Left lung (tissue), 10 donors: Measurements from ENCODE around the gene RRAGC. TPM values are rescaled to one million over a fixed set of nuclear protein-coding genes. Genes with fewer than 3 reads are reported as not detected.

ENCODE experiments used
- ATAC-seq: fragments of 200-7000 bp; cut with Tn5 transposase; one replicate; pipeline ENCODE4 v1.9.1; 2020; ENCODE audit warnings: moderate library complexity
- DNase-seq, 4 donors: peaks; one replicate each; pipeline ENCODE4 v3.0.0-alpha.2; 2013 to 2020
- H3K27ac ChIP-seq, 2 donors: fragments of 200-600 bp; sonication (generic) in 1 of 2; one replicate each; pipeline versions ENCODE4 v1.5.0 to v1.8.0; 2020 to 2021
- H3K27me3 ChIP-seq, 2 donors: fragments of 200-600 bp; sonication (generic) in 1 of 2; one replicate each; pipeline versions ENCODE4 v1.5.0 to v1.8.0; 2020 to 2021
- H3K36me3 ChIP-seq, 2 donors: fragments of 200-600 bp; sonication (generic) in 1 of 2; one replicate each; pipeline versions ENCODE4 v1.5.0 to v1.8.0; 2020 to 2021
- H3K4me1 ChIP-seq, 2 donors: fragments of 200-600 bp; one replicate each; pipeline ENCODE4 v1.8.0; 2021
- H3K4me3 ChIP-seq, 2 donors: fragments of 200-600 bp; sonication (generic) in 1 of 2; one replicate each; pipeline versions ENCODE4 v1.5.0 to v1.8.0; 2020 to 2021; ENCODE audit warnings: mild to moderate bottlenecking in 1 of 2
- H3K9me3 ChIP-seq, 2 donors: fragments of 200-600 bp; sonication (generic) in 1 of 2; one replicate each; pipeline versions ENCODE4 v1.5.0 to v1.8.0; 2020 to 2021
- intact Hi-C, 2 donors: fragments of 100-400 bp; cut with DNase I; formaldehyde crosslinking; loops; one replicate each; pipeline versions ENCODE4 v1.11.2 to v1.14.2; 2022
- polyA plus RNA-seq, 6 donors: library from polyadenylated mRNA; unstranded; fragments of 120-200 nt; gene quantifications; one replicate each; pipeline ENCODE4 v1.2.1, GENCODE V29; 2013; ENCODE audit not compliant: insufficient read length in 6 of 6
- total RNA-seq, 2 donors: library from RNA; stranded (reverse); fragmentation: NEBNext Ultra II Directional; extraction: Animal tissue kit (Norgen Biotek cat#: 25700); gene quantifications; one replicate each; pipeline ENCODE4 v1.2.1, GENCODE V29; 2021
- TF ChIP-seq, protein P1 (sequence below), 2 donors: fragments of 200-600 bp; sonication (generic) in 1 of 2; IDR thresholded peaks; one replicate each; pipeline versions ENCODE4 v1.5.0 to v1.8.0; 2021; ENCODE audit warnings: antibody characterized with exemption in 2 of 2
- donor health status: DM: no; HTN: yes; CAD: no.
- donor health status: DM: no; HTN: no; CAD: no.

Gene RRAGC
- total and polyA plus RNA-seq, 8 donors, result 24.8 to 40.0 (median 30.9) TPM

- Histone ChIP-seq H3K4me3 (no peak overlapping the region), H3K4me1 (no peaks in the 10 kb centered on the region), H3K27me3 (peaks cover 0 to 54% of the 10 kb centered on the region in 2 donors), H3K27ac (no peak overlapping the region), H3K36me3 (no peaks in the 10 kb centered on the region), H3K9me3 (peaks cover 0 to 21% of the 10 kb centered on the region in 2 donors)
- intact Hi-C loops, result no loop called here
- ATAC-seq, result no peak
- DNase-seq, result no peak
- TF ChIP-seq, protein P1, sequence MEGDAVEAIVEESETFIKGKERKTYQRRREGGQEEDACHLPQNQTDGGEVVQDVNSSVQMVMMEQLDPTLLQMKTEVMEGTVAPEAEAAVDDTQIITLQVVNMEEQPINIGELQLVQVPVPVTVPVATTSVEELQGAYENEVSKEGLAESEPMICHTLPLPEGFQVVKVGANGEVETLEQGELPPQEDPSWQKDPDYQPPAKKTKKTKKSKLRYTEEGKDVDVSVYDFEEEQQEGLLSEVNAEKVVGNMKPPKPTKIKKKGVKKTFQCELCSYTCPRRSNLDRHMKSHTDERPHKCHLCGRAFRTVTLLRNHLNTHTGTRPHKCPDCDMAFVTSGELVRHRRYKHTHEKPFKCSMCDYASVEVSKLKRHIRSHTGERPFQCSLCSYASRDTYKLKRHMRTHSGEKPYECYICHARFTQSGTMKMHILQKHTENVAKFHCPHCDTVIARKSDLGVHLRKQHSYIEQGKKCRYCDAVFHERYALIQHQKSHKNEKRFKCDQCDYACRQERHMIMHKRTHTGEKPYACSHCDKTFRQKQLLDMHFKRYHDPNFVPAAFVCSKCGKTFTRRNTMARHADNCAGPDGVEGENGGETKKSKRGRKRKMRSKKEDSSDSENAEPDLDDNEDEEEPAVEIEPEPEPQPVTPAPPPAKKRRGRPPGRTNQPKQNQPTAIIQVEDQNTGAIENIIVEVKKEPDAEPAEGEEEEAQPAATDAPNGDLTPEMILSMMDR (IDR thresholded peaks at IDR 0.05), result no peak
Measured at GRCh38 chr1:38791892-38792291, 67.7 kb downstream of the RRAGC start.

- H3K9me3 ChIP-seq, result peaks cover 0 to 21% of the 10 kb centered on the region in 2 donors
- H3K36me3 ChIP-seq, result no peaks in the 10 kb centered on the region
- no peak overlapping the region for H3K27ac ChIP-seq
- intact Hi-C loops, result no loop called here
- H3K27me3 ChIP-seq, result peaks cover 0 to 62% of the 10 kb centered on the region in 2 donors
- no peaks in the 10 kb centered on the region for H3K4me1 ChIP-seq
- TF ChIP-seq, protein P1 (IDR thresholded peaks at IDR 0.05), result no peak
- no peak for ATAC-seq
- H3K4me3 ChIP-seq, result no peak overlapping the region
- no peak for DNase-seq
Measured at GRCh38 chr1:38791164-38791515, 68.4 kb downstream of the RRAGC start.

- Histone ChIP-seq H3K36me3 (no peaks in the 10 kb centered on the region), H3K9me3 (peaks cover 0 to 21% of the 10 kb centered on the region in 2 donors), H3K27me3 (peaks cover 0 to 67% of the 10 kb centered on the region in 2 donors), H3K27ac (no peak overlapping the region), H3K4me3 (no peak overlapping the region), H3K4me1 (no peaks in the 10 kb centered on the region)
- intact Hi-C loops, result no loop called here
- ATAC-seq (no peak), DNase-seq (no peak)
- TF ChIP-seq, protein P1 (IDR thresholded peaks at IDR 0.05), result no peak
Measured at GRCh38 chr1:38790422-38791163, 69.0 kb downstream of the RRAGC start.

- no peaks in the 10 kb centered on the region for H3K36me3 ChIP-seq
- H3K4me1 ChIP-seq, result no peaks in the 10 kb centered on the region
- peaks cover 0 to 20% of the 10 kb centered on the region in 2 donors for H3K9me3 ChIP-seq
- no peak for ATAC-seq
- H3K4me3 ChIP-seq, result no peak overlapping the region
- TF ChIP-seq, protein P1 (IDR thresholded peaks at IDR 0.05), result no peak
- DNase-seq, result no peak
- intact Hi-C loops, result no loop called here
- no peak overlapping the region for H3K27ac ChIP-seq
- peaks cover 6 to 77% of the 10 kb centered on the region in 2 donors for H3K27me3 ChIP-seq
Measured at GRCh38 chr1:38789498-38790169, 69.9 kb downstream of the RRAGC start.
